H1 (cell line): ENCODE results near the gene ITGB1BP1.

Source experiments
- BCL11A ChIP-seq, 2 experiments: IDR thresholded peaks; one replicate each; pipeline ENCODE4 v1.6.1; 2011; ENCODE audit warnings: low read depth in 2 of 2, low read length in 2 of 2, mild to moderate bottlenecking in 2 of 2
- EP300 ChIP-seq, 2 experiments: IDR thresholded peaks; 1 replicate in 1 of 2; 2 replicates in 1 of 2; pipeline ENCODE4 v1.6.1; 2011 to 2012; ENCODE audit warnings: low read depth in 2 of 2, low read length in 2 of 2, mild to moderate bottlenecking in 2 of 2, borderline replicate concordance in 1 of 2, inconsistent platforms in 1 of 2, moderate library complexity in 1 of 2
- MAFK ChIP-seq: IDR thresholded peaks from 2 replicates; pipeline ENCODE4 v1.6.1; 2012; ENCODE audit warnings: low read depth, mild to moderate bottlenecking, improper control_type of control experiment, low read length
- NRF1 ChIP-seq: IDR thresholded peaks from 2 replicates; pipeline ENCODE4 v1.6.1; 2011; ENCODE audit warnings: mild to moderate bottlenecking, low read depth, low read length, improper control_type of control experiment
- RFX5 ChIP-seq: IDR thresholded peaks from 2 replicates; pipeline ENCODE4 v1.6.1; 2011; ENCODE audit warnings: low read depth, low read length, improper control_type of control experiment, borderline replicate concordance
- TF ChIP-seq, protein P1 (sequence below), 3 experiments: IDR thresholded peaks; 1 replicate in 2 of 3; 2 replicates in 1 of 3; pipeline versions ENCODE4 v1.5.1 to v1.6.1; 2011; ENCODE audit warnings: low read length in 3 of 3, mild to moderate bottlenecking in 3 of 3, inconsistent platforms in 2 of 3, low read depth in 1 of 3, moderate library complexity in 1 of 3; ENCODE audit not compliant: insufficient read depth in 1 of 3; ENCODE audit errors: control extremely low read depth in 1 of 3
- TF ChIP-seq, protein P2 (sequence below): IDR thresholded peaks from 2 replicates; pipeline ENCODE4 v1.6.1; 2012; ENCODE audit warnings: low read length, inconsistent platforms
- TF ChIP-seq, protein P3 (sequence below): IDR thresholded peaks from 2 replicates; pipeline ENCODE4 v1.6.1; 2011; ENCODE audit warnings: low read depth, mild to moderate bottlenecking, low read length; ENCODE audit not compliant: insufficient read depth

DNA sequence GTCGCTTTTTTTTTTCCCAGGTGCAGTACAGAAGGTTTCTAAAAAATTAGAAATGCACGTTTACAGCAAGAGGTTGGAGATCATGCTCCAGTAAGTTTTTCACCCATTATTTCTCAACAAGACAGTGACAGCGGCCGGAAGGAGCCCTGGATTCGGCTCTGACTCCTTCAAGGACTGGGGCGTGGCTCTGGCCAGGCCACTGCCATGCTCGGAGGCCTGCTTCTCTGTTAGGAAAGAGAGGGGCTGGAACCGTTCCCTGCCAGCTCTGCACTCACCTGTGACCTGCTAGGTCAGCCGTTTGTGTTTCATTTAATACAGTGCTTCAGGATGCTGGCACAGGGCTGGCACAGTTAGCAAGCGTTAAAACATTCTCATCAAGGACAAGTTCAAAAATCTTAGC, 44.4 kb upstream of the ITGB1BP1 start:
- TF ChIP-seq NRF1, result no peak
- TF ChIP-seq BCL11A (IDR thresholded peaks at IDR 0.05; ENCODE audit: low read depth in 2 of 2, low read length in 2 of 2), result no peak
- TF ChIP-seq, protein P1, sequence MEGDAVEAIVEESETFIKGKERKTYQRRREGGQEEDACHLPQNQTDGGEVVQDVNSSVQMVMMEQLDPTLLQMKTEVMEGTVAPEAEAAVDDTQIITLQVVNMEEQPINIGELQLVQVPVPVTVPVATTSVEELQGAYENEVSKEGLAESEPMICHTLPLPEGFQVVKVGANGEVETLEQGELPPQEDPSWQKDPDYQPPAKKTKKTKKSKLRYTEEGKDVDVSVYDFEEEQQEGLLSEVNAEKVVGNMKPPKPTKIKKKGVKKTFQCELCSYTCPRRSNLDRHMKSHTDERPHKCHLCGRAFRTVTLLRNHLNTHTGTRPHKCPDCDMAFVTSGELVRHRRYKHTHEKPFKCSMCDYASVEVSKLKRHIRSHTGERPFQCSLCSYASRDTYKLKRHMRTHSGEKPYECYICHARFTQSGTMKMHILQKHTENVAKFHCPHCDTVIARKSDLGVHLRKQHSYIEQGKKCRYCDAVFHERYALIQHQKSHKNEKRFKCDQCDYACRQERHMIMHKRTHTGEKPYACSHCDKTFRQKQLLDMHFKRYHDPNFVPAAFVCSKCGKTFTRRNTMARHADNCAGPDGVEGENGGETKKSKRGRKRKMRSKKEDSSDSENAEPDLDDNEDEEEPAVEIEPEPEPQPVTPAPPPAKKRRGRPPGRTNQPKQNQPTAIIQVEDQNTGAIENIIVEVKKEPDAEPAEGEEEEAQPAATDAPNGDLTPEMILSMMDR (IDR thresholded peaks at IDR 0.05; ENCODE audit: control extremely low read depth in 1 of 3, insufficient read depth in 1 of 3, low read depth in 1 of 3, low read length in 3 of 3), result no peak
- no peak for TF ChIP-seq MAFK
- TF ChIP-seq RFX5, result no peak
- TF ChIP-seq, protein P2, sequence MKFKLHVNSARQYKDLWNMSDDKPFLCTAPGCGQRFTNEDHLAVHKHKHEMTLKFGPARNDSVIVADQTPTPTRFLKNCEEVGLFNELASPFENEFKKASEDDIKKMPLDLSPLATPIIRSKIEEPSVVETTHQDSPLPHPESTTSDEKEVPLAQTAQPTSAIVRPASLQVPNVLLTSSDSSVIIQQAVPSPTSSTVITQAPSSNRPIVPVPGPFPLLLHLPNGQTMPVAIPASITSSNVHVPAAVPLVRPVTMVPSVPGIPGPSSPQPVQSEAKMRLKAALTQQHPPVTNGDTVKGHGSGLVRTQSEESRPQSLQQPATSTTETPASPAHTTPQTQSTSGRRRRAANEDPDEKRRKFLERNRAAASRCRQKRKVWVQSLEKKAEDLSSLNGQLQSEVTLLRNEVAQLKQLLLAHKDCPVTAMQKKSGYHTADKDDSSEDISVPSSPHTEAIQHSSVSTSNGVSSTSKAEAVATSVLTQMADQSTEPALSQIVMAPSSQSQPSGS, result no peak
- TF ChIP-seq EP300 (IDR thresholded peaks at IDR 0.05; ENCODE audit: borderline replicate concordance in 1 of 2, low read depth in 2 of 2, low read length in 2 of 2), result no peak
- TF ChIP-seq, protein P3, sequence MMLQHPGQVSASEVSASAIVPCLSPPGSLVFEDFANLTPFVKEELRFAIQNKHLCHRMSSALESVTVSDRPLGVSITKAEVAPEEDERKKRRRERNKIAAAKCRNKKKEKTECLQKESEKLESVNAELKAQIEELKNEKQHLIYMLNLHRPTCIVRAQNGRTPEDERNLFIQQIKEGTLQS, result no peak
